Activated naive CD4-positive, alpha-beta T cell treated with anti-CD3 and anti-CD28 coated beads, Interleukin-2, amount 10 ng/mL, durations not matched to agents 7 days and 5 days (primary cell): ENCODE data around the gene DUSP18.
A peak's percentile ranks its signal among the peaks of the same experiment; 100 is the strongest.
"Not testable (repeated sequence)": the region's sequence is repeated elsewhere in the genome, so short reads cannot be mapped to it uniquely, and the experiment has no call there.

ENCODE experiments used
- CTCF ChIA-PET: fragments of 350-600 bp; sonication (Branson Sonifier 250); formaldehyde crosslinking; loops from one replicate; lab custom pipeline; 2021; ENCODE audit warnings: antibody characterized with exemption; lab: Charles Lee
- DNase-seq: peaks from one replicate; pipeline ENCODE4 v3.0.0-alpha.2; 2020
- H3K27ac Mint-ChIP-seq: one replicate; pipeline ENCODE4 v1.8.0; 2021; ENCODE audit warnings: mild to moderate bottlenecking, moderate library complexity, mixed read lengths
- H3K27me3 Mint-ChIP-seq: one replicate; pipeline ENCODE4 v1.8.0; 2021; ENCODE audit warnings: mild to moderate bottlenecking, mixed read lengths
- H3K36me3 Mint-ChIP-seq: one replicate; pipeline ENCODE4 v1.8.0; 2021; ENCODE audit warnings: mixed read lengths
- H3K4me1 Mint-ChIP-seq: one replicate; pipeline ENCODE4 v1.8.0; 2021; ENCODE audit warnings: mixed read lengths
- H3K4me3 Mint-ChIP-seq: one replicate; pipeline ENCODE4 v1.8.0; 2021; ENCODE audit warnings: mild to moderate bottlenecking, moderate library complexity, mixed read lengths
- H3K9me3 Mint-ChIP-seq: one replicate; pipeline ENCODE4 v1.8.0; 2021; ENCODE audit warnings: mixed read lengths

Gene DUSP18

GRCh38 chr22:30643055-30643875 lies 24.4 kb downstream of the DUSP18 start:
- H3K27me3 Mint-ChIP-seq, result no peaks in the 10 kb centered on the region
- H3K27ac Mint-ChIP-seq, result no peak overlapping the region
- H3K36me3 Mint-ChIP-seq, result no peaks in the 10 kb centered on the region
- H3K9me3 Mint-ChIP-seq, result no peaks in the 10 kb centered on the region
- peaks cover 12% of the 10 kb centered on the region for H3K4me1 Mint-ChIP-seq
- no peak overlapping the region for H3K4me3 Mint-ChIP-seq
- CTCF ChIA-PET, result interaction anchor here (0.8 to 3.3 kb wide), 3 partner anchors 9 to 112 kb away, joined by 3 to 14 read pairs (median 5); no protein-coding TSS in a partner anchor
- no peak for DNase-seq

GRCh38 chr22:30640839-30641430 lies 26.7 kb downstream of the DUSP18 start:
- CTCF ChIA-PET, result interaction anchor here (1.4 to 1.6 kb wide), 2 partner anchors 102 to 114 kb away, joined by 3 to 5 read pairs; no protein-coding TSS in a partner anchor
- Mint-ChIP-seq H3K4me1 (peaks cover 25% of the 10 kb centered on the region), H3K27me3 (no peaks in the 10 kb centered on the region), H3K27ac (no peak overlapping the region), H3K4me3 (no peak overlapping the region), H3K9me3 (no peaks in the 10 kb centered on the region), H3K36me3 (no peaks in the 10 kb centered on the region)
- DNase-seq, result no peak

GRCh38 chr22:30640361-30640760 lies 27.3 kb downstream of the DUSP18 start:
- CTCF ChIA-PET, result interaction anchor here (1.6 kb wide), 1 partner anchor 114 kb away, joined by 5 read pairs; no protein-coding TSS in a partner anchor
- no peak for DNase-seq
- H3K27me3 Mint-ChIP-seq, result no peaks in the 10 kb centered on the region
- H3K4me3 Mint-ChIP-seq, result no peak overlapping the region
- peaks cover 29% of the 10 kb centered on the region for H3K4me1 Mint-ChIP-seq
- no peaks in the 10 kb centered on the region for H3K9me3 Mint-ChIP-seq
- H3K27ac Mint-ChIP-seq, result no peak overlapping the region
- no peaks in the 10 kb centered on the region for H3K36me3 Mint-ChIP-seq

- H3K36me3 Mint-ChIP-seq, result no peaks in the 10 kb centered on the region
- H3K27me3 Mint-ChIP-seq, result no peaks in the 10 kb centered on the region
- no peak overlapping the region for H3K27ac Mint-ChIP-seq
- H3K9me3 Mint-ChIP-seq, result no peaks in the 10 kb centered on the region
- CTCF ChIA-PET, result interaction anchor here (0.6 to 4.5 kb wide), 3 partner anchors 12 to 117 kb away, joined by 3 to 24 read pairs (median 6); no protein-coding TSS in a partner anchor
- H3K4me1 Mint-ChIP-seq, result peaks cover 27% of the 10 kb centered on the region
- DNase-seq, result no peak
- H3K4me3 Mint-ChIP-seq, result no peak overlapping the region
Observed at GRCh38 chr22:30637701-30638114, 30.0 kb downstream of the DUSP18 start.

GRCh38 chr22:30636226-30637077 lies 31.2 kb downstream of the DUSP18 start:
- Mint-ChIP-seq H3K27me3 (no peaks in the 10 kb centered on the region), H3K27ac (no peak overlapping the region), H3K4me1 (peaks cover 27% of the 10 kb centered on the region), H3K9me3 (no peaks in the 10 kb centered on the region), H3K4me3 (peak overlapping the region; percentile 77), H3K36me3 (no peaks in the 10 kb centered on the region)
- CTCF ChIA-PET, result interaction anchor here (0.6 to 4.8 kb wide), 8 partner anchors 13 to 235 kb away, joined by 3 to 190 read pairs (median 6); no protein-coding TSS in a partner anchor
- peak; percentile 41 for DNase-seq

GRCh38 chr22:30635273-30636225 lies 32.1 kb downstream of the DUSP18 start, which contains the start of gene SLC35E4:
Gene SLC35E4, plus strand, starts transcription at chr22:30635781. Its CDS starts 670 bp downstream, at chr22:30636451.
- Mint-ChIP-seq H3K36me3 (no peaks in the 10 kb centered on the region), H3K27me3 (no peaks in the 10 kb centered on the region), H3K4me1 (peaks cover 27% of the 10 kb centered on the region), H3K27ac (peak within 1 kb of the TSS; percentile 92), H3K4me3 (peak within 1 kb of the TSS; percentile 77), H3K9me3 (no peaks in the 10 kb centered on the region)
- CTCF ChIA-PET, result interaction anchor here (0.6 to 4.8 kb wide), 21 partner anchors 9 to 234 kb away, joined by 3 to 190 read pairs (median 5); partner anchors contain the start of genes DUSP18, OSBP2 and TCN2
- peak; percentile 96 for DNase-seq

GRCh38 chr22:30634471-30635233 lies 33.0 kb downstream of the DUSP18 start:
- H3K4me1 Mint-ChIP-seq, result peaks cover 27% of the 10 kb centered on the region
- no peaks in the 10 kb centered on the region for H3K9me3 Mint-ChIP-seq
- no peaks in the 10 kb centered on the region for H3K36me3 Mint-ChIP-seq
- H3K27me3 Mint-ChIP-seq, result no peaks in the 10 kb centered on the region
- CTCF ChIA-PET, result interaction anchor here (0.6 to 4.8 kb wide), 29 partner anchors 8 to 655 kb away, joined by 3 to 190 read pairs (median 4); partner anchors contain the start of genes DUSP18, OSBP2 and TCN2
- peak overlapping the region; percentile 70 for H3K4me3 Mint-ChIP-seq
- H3K27ac Mint-ChIP-seq, result peak overlapping the region; percentile 92
- DNase-seq, result peak; percentile 93

GRCh38 chr22:30631469-30631868 lies 36.2 kb downstream of the DUSP18 start:
- H3K9me3 Mint-ChIP-seq, H3K36me3 Mint-ChIP-seq, H3K4me3 Mint-ChIP-seq, DNase-seq, H3K27me3 Mint-ChIP-seq, H3K27ac Mint-ChIP-seq, CTCF ChIA-PET: not testable (repeated sequence)
- peaks cover 17% of the 10 kb centered on the region for H3K4me1 Mint-ChIP-seq

GRCh38 chr22:30628491-30628890 lies 39.2 kb downstream of the DUSP18 start:
- Mint-ChIP-seq H3K4me1 (no peaks in the 10 kb centered on the region), H3K27ac (no peak overlapping the region), H3K36me3 (no peaks in the 10 kb centered on the region), H3K27me3 (no peaks in the 10 kb centered on the region), H3K4me3 (no peak overlapping the region), H3K9me3 (no peaks in the 10 kb centered on the region)
- DNase-seq, result no peak
- CTCF ChIA-PET, result interaction anchor here (1.1 to 2.6 kb wide), 2 partner anchors 29 to 127 kb away, joined by 3 to 13 read pairs; no protein-coding TSS in a partner anchor

GRCh38 chr22:30627471-30627870 lies 40.2 kb downstream of the DUSP18 start:
- Mint-ChIP-seq H3K9me3 (no peaks in the 10 kb centered on the region), H3K27me3 (no peaks in the 10 kb centered on the region), H3K4me1 (no peaks in the 10 kb centered on the region), H3K4me3 (no peak overlapping the region), H3K27ac (no peak overlapping the region), H3K36me3 (no peaks in the 10 kb centered on the region)
- no peak for DNase-seq
- CTCF ChIA-PET, result interaction anchor here (2.1 kb wide), 1 partner anchor 128 kb away, joined by 9 read pairs; no protein-coding TSS in a partner anchor

GRCh38 chr22:30626413-30626812 lies 41.3 kb downstream of the DUSP18 start:
- CTCF ChIA-PET, result interaction anchor here (1.0 to 2.1 kb wide), 2 partner anchors 8 to 129 kb away, joined by 5 to 9 read pairs; no protein-coding TSS in a partner anchor
- H3K27me3 Mint-ChIP-seq, result no peaks in the 10 kb centered on the region
- DNase-seq, result no peak
- H3K27ac Mint-ChIP-seq, result no peak overlapping the region
- no peaks in the 10 kb centered on the region for H3K9me3 Mint-ChIP-seq
- no peak overlapping the region for H3K4me3 Mint-ChIP-seq
- H3K4me1 Mint-ChIP-seq, result no peaks in the 10 kb centered on the region
- no peaks in the 10 kb centered on the region for H3K36me3 Mint-ChIP-seq

- H3K4me1 Mint-ChIP-seq, H3K9me3 Mint-ChIP-seq, H3K36me3 Mint-ChIP-seq, H3K27ac Mint-ChIP-seq, H3K27me3 Mint-ChIP-seq, DNase-seq, H3K4me3 Mint-ChIP-seq: not testable (repeated sequence)
- CTCF ChIA-PET, result interaction anchor here (0.7 to 3.2 kb wide), 3 partner anchors 9 to 14 kb away, joined by 3 to 15 read pairs (median 3); no protein-coding TSS in a partner anchor
Observed at GRCh38 chr22:30619909-30620308, 47.8 kb downstream of the DUSP18 start.
